GM18505 (cell line): ENCODE measurements around the gene TXNDC9.
"Not testable (repeated sequence)": the region's sequence is repeated elsewhere in the genome, so short reads cannot be mapped to it uniquely, and the experiment has no call there.

ENCODE experiments used
- ATAC-seq: cut with Tn5 transposase; IDR thresholded peaks from one replicate; pipeline ENCODE4 v1.9.1; 2021; ENCODE audit not compliant: unreplicated experiment
- POLR2A ChIP-seq: IDR thresholded peaks from 4 replicates; pipeline ENCODE4 v1.6.1; 2011; ENCODE audit warnings: borderline replicate concordance; ENCODE audit not compliant: insufficient read depth, insufficient read length; ENCODE audit errors: extremely low read depth

The TXNDC9 gene

DNA sequence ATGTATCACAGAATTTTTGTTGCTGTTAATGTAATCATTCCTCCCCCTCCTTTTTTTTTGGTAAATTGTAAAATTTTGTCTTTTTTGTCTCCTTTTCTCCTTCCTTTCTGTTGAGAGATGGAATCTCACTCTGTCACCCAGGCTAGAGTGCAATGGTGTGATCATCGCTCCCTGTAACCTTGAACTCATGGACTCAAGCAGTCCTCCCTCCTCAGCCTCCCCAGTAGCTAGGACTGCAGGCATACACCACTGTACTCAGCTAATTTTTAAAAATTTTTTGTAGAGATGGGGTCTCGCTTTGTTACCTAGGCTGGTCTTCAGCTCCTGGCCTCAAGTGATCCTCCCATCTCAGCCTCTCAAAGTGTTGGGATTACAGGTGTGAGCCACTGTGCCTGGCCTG is 6.4 kb upstream of the TXNDC9 start:
- ATAC-seq, result no peak
- no peak for TF ChIP-seq POLR2A

DNA sequence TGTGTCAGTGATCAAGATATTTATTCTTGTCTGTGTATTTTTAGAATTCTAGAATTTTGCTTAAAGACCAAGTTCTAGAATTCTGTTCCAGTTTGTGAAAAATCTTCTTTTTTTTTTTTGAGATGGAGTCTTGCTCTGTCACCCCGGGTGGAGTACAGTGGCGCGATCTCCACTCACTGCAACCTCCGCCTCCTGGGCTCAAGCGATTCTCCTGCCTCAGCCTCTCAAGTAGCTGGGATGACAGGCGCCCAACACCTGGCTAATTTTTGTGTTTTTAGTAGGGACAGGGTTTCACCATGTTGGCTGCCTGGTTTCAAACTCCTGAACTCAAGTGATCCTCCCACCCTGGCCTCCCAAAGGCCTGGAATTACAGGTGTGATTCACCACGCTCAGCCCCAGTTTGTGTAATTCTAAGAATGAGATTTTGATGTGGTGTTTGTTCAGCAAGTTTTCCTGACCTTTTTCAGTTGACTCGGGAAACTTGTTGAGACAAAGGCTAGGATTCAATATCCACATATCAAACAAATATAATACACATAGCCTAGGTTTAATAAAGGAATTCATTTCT is 4.6 kb upstream of the TXNDC9 start:
- TF ChIP-seq POLR2A, result no peak
- no peak for ATAC-seq

DNA sequence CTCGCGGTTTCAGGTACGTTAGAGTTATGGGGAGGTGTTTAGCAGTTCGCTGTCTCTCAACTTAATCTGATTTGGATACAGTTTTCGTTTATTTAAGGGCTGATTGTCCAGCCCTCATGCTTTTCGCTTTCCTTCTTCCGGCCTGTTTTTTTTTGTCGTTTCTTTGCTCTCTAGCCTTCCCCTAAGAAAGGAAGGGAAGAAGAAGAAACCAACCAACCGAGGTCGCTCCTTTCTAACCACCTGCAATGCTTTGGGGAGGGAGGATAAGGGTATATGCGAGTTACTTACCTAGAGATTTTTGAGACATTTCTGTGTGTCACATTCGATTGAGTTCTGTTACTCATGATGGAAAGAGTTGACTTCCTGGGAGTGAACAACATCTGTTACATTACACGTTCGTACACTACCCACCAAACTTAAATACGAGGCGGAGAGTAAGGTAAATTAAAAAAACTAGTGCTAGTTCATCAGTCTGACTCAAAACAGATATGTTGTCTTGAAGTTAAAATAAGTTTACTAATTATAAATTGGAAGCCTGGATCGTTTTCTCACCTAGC is 2.0 kb upstream of the TXNDC9 start:
- ATAC-seq, result no peak
- TF ChIP-seq POLR2A, result no peak

DNA sequence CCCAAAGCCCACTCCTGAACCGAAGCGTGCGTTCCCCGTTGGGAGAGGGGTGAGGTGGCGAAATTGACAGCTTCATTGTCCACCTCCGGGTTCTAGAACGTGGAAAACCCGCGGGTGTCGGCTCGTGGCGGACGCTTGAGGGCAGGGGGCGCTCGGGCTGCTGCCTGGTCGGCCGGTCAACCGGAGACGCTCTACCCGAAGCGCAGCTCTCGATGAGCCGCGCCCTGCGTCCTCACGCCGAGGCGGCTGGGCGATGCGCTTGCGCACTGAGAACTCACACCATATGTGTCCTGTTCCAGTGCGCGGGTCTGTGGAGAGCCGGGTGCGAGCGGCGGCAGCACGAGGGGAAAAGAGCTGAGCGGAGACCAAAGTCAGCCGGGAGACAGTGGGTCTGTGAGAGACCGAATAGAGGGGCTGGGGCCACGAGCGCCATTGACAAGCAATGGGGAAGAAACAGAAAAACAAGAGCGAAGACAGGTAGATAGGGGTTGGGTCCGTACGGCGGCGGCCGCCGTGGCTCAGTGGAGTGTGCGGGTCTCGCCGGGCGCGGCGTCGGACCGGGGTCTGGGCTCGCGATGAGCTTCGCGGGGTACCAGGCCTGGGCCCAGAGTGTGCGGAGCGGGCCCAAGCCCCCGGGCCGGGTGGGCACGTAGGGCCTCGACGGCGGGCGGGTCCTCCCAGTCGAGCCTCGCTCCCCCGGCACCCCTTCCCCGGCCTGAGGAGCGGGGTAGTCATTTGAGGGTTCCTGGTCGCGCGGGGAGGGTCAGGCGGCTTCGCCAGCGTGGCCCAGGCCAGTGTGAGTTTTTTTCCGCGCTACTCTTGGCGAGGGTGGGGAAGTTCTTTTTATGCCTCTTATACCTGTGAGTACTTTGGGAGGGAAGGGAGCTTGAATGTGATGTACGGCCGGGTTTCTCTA is 1.2 kb upstream of the TXNDC9 start, which contains the start of gene EIF5B:
Gene EIF5B, plus strand, starts transcription at position 277 of the 916 bp plus-strand sequence. Its CDS starts 166 bp downstream, at position 443.
- peak; percentile 63 for ATAC-seq

DNA sequence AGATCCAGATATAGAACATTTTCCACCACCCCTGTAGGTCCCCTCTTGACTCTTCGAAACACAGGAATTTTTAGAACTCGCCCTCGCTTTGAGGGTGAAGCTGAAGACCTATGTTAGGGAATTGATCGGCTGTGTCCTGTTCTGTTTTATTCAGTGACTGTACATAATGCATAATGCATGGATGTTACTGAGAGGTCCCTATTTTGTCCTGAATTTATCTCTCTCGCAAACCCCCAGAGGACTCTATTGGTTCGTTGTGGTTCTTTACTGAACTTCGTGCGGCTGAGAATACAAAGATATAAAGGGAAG is 625 bp upstream of the TXNDC9 start:
- peak; percentile 6 for ATAC-seq
- no peak for TF ChIP-seq POLR2A

More for the DNA sequence above, 1.2 kb upstream of the TXNDC9 start, which contains the start of gene EIF5B:
- peak; percentile 94 for TF ChIP-seq POLR2A

DNA sequence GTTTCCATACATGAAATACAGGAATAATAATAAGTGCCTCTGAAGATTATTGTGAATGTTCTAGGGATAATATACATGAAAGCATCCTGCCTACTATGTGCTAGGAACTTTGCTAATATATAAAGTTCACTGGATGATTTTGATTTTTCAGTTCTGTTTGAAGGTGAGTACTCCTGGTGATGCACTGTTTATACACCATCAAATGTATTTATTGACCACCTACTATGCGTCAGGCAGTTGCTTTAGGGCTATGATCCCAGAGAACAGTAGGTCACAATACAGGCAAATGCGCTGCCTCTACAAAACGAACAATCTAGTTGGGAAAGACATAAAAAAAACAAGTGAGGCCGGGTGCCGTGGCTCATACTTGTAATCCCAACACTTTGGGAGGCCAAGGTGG is 10.7 kb downstream of the TXNDC9 start:
- TF ChIP-seq POLR2A, result no peak
- ATAC-seq, result no peak

- ATAC-seq, result not testable (repeated sequence)
These were observed 18.3 kb downstream of the TXNDC9 start for GRCh38 chr2:99317873-99318200.

DNA sequence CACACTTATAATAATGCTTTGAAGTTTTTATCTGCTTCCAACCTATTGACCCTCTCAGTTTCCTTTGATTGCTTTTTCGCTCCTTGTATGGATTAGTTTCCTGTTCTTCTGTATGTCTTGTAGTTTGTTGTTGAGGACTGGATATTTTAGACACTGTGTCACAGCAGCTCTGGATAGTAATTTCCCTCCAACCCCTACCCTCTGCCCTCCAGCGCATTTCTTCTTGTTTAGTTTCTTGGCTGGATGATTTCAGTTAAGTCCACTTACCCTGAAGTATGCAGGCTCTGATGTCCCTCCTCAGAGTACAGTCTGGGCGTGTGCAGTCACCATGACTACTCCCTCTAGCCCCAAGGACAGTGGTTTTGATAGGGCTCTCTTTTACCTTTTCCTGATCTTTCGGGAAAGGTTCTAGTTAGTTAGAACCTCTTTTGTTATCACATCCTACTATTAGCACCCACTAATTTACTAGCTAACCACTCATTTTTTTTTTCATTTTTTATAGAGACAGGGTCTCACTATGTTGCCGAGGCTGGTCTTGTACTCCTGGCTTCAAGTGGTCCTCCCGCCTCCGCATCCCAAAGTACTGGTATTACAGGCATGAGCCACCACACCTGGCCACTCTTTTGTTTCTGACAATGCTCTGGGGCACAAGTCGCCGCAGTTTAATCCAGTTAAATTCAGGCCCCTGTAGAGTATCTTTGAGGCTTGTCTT is 18.8 kb downstream of the TXNDC9 start:
- no peak for ATAC-seq
- no peak for TF ChIP-seq POLR2A

GRCh38 chr2:99301097-99301496 is 35.0 kb downstream of the TXNDC9 start, which contains the start of gene LYG1:
Gene LYG1 (minus strand): TSS chr2:99301197. CDS start chr2:99295670, 5,527 bp downstream.
- ATAC-seq, result not testable (repeated sequence)

DNA sequence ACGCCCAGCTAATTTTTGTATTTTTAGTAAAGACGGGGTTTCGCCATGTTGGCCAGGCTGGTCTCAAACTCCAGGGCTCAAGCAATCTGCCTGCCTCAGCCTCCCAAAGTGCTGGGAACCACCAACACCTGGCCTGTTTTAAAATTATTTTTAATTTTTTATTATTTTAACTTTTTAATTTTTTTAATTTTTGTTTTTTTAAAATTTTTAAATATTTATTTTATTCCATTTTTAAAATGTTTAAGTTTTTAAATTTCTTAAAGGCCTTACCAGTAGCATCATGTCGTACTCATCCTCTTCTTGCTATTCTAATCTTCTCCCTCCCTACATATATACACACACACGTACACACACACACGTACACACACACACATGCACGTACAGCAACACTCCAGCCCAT is 36.6 kb downstream of the TXNDC9 start:
- no peak for TF ChIP-seq POLR2A
- no peak for ATAC-seq

GRCh38 chr2:99297994-99298393 is 38.1 kb downstream of the TXNDC9 start:
- no peak for ATAC-seq
- no peak for TF ChIP-seq POLR2A

DNA sequence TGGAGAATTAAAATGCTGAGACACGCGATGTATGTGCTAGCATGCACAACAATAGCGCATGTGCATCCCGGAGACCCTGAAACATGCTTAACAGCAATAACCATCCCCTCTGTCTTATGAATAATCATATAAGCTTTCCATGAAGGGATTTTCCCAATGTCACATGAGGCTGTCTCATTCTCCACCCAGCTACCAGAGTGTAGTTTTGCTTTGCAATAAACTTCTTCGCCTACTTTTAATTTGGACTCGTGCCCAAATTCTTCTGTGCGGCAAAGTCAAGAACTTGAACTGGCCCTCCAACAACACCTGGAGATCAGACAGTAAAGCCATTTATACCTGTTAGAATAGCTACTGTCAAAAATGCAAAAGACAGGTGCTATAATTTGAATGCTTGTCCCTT is 50.6 kb downstream of the TXNDC9 start:
- no peak for ATAC-seq
- TF ChIP-seq POLR2A, result no peak

- TF ChIP-seq POLR2A, result no peak
- ATAC-seq, result no peak
These were observed 56.0 kb downstream of the TXNDC9 start for GRCh38 chr2:99279969-99280695.

DNA sequence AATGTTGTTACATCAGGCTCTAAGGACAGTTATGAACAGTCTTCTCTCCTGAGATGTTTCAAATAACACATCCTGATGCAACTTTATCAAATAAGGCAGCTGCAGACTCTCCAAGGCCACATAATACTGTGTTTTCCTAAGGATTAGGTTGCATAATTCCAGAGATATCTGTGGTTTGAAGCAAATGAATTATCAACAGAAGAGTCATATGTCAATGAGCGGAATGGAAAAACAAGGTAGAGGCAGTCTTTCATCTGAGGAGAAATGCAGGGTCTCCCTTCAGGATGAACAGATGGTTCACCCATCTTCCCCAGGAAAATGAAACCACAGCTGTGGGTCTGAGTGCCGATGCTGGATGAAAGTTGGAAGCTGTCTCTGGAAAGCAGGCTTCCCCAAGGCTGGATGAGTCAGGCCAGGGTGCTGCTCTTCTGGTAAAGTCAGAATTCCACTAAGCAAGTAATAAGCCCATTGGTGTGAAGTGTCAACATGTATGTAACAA is 57.3 kb downstream of the TXNDC9 start:
- TF ChIP-seq POLR2A, result no peak
- no peak for ATAC-seq

- ATAC-seq, result not testable (repeated sequence)
These were observed 57.9 kb downstream of the TXNDC9 start for GRCh38 chr2:99278195-99278765.
